GM19351 (cell line): ENCODE measurements around the gene UTF1.

Experiments used
- ATAC-seq: cut with Tn5 transposase; IDR thresholded peaks from one replicate; pipeline ENCODE4 v1.9.1; 2021; ENCODE audit warnings: mild to moderate bottlenecking, moderate library complexity; ENCODE audit not compliant: unreplicated experiment

UTF1 gene

DNA sequence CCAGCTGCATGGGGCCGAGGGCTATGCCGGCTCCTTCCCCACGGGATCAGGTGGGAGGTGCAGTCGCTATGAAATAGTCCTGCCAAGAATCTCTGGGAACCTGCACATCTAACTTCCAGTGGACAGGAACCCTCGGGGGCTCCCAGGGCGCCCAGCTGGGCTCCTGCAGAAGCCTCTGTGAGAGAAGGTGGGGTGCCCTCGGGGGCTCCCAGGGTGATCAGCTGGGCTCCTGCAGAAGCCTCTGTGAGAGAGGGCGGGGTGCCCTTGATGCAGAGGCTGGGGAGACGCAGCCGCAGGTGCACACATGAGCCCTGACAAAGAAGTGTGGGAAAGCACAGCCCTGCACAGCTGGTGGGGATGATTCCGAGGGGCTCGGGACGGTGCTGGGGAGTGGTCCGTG, 13.6 kb downstream of the UTF1 start:
- no peak for ATAC-seq

DNA sequence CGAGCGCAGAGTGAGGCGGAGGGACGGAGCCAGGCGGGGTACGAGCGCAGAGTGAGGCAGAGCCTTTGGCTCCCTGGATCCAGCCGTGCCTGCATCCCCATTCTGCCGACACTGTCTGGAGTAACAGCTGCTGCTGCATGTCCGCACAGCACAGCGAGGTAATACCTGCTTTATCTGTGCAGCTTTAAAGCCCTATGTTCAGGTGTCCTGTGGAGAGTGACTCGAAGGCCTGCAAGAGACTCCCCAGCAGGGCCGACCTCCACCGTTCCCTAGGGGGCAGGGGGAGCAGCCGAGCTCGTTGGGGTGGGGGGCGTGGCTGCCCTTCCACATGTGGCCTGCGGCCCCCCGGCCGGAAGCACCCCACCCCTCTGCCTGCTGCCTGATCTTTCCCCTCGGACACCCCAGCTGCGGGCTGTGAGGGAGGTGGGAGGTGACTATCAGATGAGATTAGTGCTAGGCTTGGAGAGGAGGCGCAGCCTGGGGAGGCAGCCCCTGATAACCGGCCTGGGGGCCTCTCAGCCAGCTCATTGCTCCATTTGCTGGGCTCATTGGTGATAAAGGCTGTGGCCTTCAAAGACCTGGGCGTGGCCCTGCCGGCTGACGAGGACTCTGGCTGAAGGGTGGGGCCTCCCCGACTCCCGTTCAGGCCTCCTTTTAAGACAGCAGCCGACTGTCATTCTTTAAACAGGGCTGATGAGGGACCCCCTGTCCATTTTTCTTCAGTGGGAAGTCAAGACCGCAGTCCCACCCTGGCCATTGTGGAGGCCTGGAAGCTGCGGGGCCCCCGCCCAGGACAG, 15.6 kb downstream of the UTF1 start:
- no peak for ATAC-seq

DNA sequence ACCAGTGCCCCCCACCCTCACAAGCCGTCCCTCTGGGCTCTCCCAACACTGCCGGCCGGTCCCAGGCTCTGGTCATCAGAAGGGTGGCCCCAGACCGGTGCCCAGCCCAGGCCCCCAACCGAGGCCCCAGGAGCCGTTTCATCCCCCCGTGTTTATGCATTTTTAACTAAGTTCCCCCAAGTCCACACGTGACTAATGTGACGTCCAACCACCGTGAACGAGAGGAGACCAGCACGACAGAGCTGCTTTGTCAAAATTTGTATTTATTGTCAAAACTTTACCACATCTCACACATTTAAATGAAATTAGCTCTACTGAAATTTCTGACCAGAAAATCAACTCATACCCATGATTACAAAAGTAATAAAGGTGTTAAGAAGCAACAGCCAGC, 16.2 kb downstream of the UTF1 start:
- no peak for ATAC-seq

DNA sequence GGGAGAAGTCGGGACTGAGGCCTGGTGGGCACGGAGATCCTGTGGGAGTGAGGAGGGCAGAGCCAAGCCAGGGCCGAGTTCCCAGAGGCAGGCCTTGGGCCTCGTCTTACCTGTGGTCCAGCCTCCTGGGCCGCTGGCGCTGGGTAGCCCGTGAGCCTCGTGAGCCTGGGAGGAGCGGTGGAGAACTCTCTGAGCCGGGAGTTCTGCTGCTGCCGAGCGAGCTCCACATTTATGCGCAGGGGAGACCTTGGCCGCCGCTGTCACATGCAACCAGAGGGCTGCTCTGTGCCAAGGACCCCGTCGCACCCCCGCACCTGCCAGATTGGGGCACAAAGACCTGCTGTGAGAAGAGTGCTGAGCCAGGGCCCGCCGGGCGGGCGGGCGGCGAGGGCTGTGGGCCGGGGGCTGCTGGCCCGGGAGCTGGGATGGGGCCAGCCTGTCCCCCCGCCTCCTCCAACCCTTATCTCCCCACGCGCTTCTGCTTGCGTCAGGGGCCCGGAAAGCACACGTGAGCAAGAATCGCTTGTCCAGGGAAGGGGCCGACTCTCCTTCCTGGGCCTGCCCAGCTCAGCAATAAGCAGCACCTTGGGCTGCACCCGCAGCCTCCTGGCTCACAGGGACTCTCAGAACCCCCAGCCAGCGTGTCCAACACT, 17.8 kb downstream of the UTF1 start:
- no peak for ATAC-seq

DNA sequence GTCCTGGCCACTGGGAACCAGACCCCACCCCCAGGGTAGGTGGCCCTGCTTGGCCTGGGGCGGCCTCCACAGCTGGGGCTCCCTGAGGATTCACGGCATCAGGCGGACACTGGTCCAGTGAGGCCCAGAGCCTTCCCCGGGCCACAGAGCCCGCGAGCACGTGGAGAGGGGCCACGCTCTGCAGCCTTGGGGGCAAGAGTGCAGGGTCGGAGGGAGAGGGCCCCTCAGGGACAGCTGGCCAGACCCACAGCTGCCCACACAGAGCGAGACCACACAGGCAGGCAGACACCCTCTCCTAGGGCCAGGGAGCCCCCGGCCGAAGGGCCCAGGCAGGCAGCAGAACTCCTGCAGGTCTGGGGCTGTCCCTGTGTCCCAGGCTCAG, 18.3 kb downstream of the UTF1 start:
- no peak for ATAC-seq

DNA sequence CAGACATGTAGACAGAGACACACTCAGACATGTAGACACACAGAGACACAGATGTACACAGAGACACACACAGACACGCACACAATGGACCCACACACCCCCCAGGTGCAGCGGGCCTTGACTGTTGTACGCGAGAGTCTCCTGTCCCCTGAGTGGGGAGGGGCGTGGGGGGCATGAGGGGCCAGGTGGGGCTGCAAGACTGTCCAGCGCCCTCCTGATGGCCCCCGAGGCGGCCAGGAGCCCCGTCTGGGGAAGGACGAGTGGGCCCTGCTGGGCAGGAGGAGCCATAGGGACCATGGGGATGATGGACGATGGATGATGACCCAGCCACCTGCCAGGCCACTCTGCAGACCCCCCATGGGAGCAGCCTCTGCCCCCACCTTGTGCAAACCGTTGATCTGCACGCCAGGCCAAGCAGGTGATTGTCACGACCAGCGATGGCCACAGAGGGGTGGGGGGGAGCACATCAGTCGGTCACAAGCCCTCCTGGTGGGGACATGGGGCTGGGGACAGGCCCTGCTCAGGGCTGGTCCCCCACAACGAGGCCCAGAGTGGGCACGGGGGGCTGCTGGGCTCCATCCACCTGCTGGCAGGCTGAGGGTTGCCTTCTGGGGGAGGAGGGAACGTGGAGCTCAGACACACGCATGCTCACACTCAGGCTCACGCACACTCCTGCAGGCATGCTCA, 19.2 kb downstream of the UTF1 start:
- ATAC-seq: no peak

DNA sequence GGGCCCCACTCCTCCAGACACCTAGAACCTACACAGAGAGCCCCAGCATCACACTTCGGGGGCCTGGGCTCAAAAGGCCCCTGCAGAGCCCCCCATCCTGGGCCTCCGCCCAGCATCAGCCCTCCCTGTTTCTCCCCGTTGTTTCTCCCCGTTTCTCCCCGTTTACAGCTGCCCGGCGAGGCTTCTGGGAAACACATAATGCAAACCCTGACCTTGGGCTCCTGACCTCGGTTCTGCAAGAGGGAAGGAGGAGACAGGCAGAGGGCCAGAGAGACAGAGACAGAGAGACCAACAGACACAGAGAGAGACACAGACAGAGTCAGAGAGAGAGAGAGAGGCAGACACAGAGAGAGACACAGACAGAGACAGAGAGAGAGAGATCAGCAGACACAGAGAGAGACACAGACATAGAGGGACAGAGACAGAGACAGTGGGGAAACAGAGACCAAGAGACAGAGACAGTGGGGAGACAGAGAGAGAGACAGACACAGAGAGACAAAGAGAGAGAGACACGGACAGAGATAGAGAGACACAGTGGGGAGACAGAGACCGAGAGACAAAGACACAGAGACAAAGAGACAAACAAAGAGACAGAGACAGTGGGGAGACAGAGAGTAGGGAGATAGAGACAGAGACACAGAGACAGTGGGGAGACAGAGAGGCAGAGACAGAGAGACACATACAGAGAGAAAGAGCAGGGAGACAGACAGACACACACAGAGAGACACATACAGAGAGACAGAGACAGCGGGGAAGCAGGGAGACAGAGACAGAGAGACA, 20.1 kb downstream of the UTF1 start:
- ATAC-seq: no peak

DNA sequence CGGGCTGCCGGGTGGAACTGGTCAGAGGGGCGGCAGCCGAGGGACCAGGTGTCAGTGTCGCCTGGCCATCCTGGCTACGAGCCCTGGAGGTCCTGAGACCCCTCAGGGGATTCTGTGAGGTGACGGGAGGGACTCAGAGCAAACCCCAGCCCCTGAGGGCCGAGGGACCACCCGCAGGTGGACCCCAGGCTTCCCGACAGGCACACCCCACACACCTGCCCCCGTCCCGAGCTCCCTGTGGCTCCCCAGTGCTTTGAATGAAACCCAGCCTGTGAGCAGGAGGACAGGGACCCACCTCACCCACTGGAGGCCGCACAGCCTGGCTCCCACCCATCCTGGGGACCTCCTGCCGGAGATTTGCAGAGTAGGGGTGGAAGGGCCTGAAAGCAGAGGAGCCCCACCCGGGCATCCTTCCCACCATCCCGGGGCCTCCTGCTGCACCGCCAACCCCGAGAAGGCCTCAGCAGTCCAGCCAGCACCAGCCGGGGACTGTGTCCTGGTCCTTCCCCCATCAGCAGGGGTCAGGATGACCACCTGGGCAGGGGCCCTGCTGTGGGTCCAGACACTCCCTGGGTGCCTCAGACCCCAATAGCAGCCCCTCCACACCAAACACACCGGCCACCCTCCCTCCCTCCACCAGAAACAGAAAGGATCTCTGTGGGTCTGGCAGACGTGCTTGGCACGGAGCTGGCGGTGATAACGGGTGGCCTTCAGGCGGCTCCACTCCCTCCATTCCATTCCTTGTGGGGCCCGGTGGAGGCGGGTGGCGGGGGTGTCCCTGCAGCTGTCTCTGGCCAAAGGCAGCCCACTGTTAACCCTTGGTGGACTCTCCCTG, 21.6 kb downstream of the UTF1 start:
- ATAC-seq: no peak

DNA sequence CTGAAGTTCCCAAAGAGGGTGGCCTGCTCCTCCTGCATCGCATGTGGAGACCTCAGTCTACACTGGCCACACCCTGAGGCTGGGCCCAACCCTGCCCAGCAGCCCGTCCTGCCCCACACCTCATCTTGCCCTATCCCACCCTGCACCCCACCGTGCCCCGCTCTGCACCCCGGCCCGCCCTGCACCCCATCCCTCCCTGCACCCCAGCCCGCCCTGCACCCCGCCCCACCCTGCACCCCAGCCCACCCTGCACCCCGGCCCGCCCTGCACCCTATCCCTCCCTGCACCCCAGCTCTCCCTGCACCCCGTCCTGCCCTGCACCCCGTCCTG, 22.2 kb downstream of the UTF1 start:
- no peak for ATAC-seq

DNA sequence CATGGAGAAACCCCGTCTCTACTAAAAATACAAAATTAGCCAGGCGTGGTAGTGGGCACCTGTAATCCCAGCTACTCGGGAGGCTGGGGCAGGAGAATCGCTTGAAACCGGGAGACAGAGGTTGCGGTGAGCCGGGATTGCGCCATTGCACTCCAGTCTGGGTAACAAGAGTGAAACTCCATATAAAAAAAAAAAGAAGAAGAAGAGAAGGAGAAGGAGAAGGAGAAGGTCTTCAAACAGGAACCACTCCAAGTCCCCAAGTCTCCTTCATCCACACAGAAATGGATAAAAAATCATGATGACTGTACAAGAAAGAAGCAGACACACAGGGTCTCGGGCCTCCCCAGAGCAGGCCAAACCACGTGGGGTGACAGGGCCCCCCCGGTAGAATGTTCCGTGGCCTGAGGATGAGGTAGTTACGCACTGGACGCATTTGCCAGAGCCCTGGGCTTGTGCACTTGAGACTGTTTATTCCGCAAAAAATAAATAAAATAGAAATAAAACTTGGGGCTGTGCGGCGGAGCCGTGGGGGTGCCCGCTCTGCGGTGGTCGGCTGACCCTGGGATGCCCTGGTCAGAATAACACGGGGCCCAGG, 23.4 kb downstream of the UTF1 start:
- ATAC-seq: no peak

DNA sequence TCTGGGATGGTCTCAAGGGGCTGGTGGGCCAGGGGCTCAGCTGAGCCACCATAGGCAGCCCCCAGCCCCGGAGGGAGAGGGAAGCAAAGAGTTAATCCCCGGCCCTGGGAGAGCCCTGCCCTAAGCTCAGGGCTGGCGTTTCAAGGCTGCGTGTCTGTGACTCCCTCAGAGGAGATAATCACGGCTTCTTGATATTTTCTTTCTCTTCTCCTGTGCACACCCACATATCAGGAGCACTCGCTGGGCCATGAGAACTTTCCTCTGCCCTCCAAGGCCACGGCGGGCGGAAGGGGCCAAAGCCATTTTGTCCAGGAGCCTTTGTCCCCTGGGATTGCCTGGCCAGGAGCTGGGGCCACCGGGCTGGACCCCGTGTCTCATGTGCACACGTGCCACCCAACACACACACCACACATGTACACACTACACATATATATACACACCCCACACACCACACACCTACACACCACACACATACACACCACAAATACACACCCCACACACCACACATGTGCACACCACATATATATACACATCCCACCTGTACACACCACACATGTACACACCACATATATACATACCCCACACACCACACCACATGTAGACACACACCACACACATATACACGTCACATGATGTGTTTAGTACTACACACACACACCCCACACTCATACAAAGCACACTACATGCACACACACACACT, 24.6 kb downstream of the UTF1 start:
- no peak for ATAC-seq

DNA sequence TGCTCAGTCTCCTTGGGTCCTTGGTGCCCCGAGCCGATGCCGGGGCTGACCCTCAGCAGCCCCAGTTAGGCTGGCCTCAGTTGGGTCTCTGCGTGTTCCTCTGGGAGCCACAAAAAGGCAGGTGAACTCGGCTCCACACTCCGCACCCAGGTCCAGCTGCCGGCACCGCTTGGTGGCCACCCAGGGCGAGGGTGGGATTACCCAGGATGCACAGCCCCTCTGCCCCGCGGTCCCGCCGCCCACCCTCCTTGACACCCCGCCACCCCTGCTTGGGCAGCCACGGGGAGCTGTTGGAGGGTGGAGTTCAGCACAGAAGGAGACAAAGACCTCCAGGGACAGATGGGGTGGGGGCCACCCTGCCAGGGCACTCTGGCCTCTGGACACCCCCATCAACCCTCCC, 25.3 kb downstream of the UTF1 start:
- ATAC-seq: no peak

DNA sequence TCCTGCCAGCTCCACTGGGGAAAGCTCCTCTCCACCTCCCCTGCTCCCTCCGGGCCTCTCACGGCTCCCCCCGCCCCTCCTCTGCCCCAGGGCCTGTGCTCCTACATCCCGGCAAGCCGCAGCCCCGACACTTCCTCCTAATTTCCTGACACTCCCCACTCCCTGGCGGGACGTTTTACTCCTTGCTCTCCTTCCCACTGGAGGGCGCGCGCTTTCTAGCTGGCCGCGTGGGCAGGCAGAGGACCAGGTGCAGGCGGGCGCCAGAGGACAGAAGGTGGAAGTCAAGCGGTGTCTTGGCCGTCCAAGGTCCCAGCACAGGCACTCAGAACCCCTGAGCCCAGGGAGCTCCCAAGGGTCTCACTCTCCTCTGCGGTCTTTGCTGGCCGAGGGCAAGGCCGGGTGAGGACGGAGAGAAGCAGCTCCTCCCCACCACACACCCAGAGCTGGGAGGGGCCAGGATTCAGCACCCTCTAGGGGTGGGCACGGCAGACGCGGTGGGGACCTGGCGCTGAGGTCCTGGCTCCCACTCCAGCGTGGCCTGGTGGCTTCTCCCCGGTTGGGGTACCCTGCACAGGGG, 27.6 kb downstream of the UTF1 start:
- ATAC-seq: no peak

DNA sequence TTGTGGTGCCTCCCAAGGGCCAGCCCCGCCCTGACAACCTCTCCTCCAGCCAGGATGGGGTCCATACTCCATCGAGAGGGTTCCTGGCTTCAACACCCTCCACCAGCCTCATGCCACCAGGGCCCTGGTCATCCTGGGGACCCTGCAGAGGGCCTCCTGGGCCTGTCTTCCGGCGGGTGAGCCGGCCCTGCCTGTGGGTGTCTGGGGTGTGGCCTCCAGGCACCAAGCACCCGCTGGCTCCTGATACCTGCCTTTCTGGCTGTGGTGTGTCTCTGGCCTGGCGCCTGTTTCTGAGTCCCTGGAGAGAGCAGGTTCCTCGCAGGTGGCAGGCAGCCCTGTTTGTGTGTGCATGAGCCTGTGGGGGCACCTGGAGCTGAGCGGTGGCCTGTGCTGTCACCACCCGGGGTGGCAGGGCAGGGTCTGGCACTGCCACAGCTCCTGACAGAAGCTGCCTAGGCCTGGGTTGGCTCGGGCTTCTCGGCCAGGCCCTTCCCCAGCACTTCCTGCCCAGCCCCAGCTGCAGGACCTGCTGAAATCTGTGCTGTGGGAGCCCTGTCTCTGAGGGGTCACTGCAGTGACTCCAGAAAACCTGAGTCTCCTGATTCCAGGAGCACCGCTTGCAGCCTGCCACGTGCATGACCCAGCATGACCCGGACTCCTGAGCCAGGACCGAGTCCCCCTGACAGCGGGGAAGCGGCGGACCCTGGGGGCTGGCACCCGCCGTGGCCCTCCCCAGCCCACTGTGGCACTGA, 28.2 kb downstream of the UTF1 start:
- no peak for ATAC-seq

DNA sequence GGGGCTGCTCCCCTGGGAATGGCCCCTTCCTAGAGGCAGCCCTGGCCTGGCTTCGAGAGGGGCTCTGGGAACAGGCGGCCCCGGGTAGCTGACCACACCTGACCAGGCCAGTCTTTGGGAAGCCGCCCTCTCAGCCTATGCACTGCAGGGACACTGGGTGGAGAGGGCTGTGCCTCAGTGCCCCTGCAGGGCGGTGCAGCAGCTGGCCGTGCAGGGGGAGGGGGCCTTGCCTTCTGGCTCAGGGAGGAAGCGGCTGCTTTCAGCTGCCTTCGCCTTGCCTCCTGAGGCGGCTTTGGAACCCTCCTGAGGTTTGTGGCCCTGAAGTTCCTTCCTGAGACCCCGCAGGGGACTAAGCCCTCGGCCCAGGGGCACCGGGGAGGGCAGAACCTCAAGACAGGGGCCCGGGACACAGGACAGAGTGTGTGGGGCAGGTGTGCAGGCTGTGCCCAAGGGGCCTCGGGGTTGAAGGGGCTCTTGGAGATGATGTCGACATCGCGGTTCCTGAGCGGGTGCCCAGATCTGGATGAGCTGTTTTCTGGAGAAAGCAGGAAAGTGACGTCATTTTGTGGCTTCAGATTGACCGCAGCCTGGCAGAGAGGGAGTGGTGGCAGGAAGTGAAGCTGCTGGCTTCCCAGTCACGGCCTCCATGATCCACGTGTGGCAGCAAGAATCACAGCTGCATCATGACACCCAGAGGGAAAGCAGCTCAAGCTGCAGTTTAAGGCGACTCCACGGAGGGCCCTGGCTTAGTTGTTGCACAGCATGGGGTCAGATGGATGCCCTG, 29.0 kb downstream of the UTF1 start:
- ATAC-seq: no peak

DNA sequence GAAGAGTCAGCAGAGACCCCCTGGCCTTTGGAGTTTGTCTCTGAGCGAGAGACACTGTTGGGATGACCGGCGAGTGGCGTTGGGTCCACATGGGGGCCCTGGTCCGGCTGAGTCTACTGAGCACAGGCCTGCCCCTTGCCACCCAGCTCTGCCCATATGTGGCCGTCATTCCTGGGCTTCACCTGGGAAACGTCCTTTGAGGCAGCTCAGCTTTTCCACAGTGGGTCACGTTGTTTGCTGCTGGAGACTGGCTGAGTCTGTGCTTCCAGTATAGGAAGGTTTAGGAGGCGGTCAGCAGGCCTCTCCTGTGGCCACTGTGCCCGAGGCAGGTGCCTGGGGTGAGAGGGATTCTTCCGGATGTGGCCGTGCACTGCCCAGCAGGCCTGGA, 29.6 kb downstream of the UTF1 start:
- no peak for ATAC-seq

DNA sequence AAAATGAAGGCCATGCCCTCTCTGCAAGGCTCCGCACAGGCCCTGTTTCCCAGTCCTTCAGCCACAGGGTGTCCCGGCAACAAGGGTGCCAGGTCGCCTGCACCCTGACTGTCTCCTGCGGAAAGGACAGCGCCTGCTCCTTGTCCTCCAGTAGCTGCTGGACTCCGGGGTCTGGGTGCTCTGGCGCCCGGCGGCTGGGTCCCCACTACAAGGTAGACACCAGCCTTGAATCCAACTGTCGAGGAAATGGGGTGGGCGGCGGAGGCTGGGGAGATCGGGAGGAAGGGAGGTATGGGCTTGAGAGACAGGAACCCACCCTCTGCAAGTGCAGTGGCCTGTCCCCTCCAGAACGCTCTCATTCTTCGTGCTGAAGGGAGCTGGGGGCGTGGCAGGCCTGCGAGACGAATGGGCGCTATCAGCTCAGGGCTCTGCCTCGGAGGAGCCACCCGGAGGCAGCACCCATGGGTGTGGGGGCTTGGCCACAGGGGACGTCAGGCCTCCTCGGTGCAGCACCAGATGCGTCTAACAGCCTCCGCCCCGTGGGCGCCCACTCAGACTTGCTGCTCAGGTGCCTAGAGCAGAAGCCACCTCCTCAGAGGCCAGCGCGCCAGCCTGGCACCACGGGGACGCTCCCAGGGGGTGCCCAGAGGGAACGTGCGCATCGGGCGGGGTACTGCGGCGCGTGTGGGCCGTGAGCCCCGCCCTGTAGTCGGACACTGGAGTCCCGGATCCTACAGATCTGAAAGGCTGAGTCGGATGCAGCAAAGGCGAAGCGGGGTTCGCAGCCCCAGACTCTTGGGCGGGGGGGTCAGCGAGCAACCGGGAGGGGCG, 31.1 kb downstream of the UTF1 start:
- peak; percentile 54 for ATAC-seq
